ENCODE measurements around the gene CIT.

The CIT gene

DNA sequence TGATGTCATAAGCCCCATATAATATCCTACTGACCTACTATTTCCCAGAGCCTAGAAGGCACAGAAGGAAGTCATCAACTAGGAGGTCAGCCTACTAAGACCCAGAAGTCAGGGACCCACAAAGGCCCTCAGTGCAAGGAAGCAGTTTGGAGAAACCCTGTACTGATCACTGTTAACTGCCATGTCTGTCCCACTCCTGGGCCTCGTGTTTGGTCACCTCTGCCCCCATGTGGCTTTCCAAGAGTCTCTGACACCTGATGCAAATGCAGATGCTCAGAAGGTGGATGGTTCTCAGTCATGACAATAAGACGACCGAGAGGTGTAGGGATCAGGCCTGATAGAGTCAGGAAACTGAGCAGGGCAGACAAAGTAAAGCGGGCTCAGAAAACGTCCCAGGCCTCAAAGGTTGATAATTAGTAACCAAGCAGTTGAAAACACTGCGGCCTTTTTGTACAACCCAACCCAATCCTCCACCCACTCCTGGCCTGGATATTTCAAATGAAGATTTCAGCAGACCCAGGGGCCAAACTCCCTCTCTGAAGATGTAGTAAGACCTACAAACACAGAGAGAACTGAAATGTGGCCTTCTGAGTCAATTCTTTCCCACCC lies 185.8 kb downstream of the CIT start:
- Histone ChIP-seq H3K4me3 (ENCODE audit: low read depth, low read length) (no peak overlapping the region), H3K36me3 (ENCODE audit: control insufficient read depth in 2 of 2, insufficient read depth in 1 of 2, low read length in 2 of 2) (peaks cover 9 to 40% of the 10 kb centered on the region in 2 experiments; a peak in 2 of 3 replicates), H3K27ac (ENCODE audit: extremely low read depth, low read depth, low read length) (no peak overlapping the region), H3K9me3 (ENCODE audit: control insufficient read depth, insufficient read depth, low read depth, low read length) (no peaks in the 10 kb centered on the region), H3K4me1 (ENCODE audit: control insufficient read depth, insufficient read depth, low read length) (peaks cover 7% of the 10 kb centered on the region; the same call in 1 of the 2 replicates)
- no peak for TF ChIP-seq ZNF600 (tag by site-specific recombination; IDR thresholded peaks at IDR 0.05)
- TF ChIP-seq ZNF132 (tag by site-specific recombination; IDR thresholded peaks at IDR 0.05; ENCODE audit: borderline replicate concordance) = no peak
- no peak for TF ChIP-seq MEIS1 (CRISPR knock-in tag; IDR thresholded peaks at IDR 0.05; ENCODE audit: borderline replicate concordance)
- no peak for TF ChIP-seq SALL2 (tag by site-specific recombination; IDR thresholded peaks at IDR 0.05; ENCODE audit: borderline replicate concordance)
- TF ChIP-seq ZNF157 (tag by site-specific recombination; IDR thresholded peaks at IDR 0.05) = no peak
- TF ChIP-seq, protein P1, sequence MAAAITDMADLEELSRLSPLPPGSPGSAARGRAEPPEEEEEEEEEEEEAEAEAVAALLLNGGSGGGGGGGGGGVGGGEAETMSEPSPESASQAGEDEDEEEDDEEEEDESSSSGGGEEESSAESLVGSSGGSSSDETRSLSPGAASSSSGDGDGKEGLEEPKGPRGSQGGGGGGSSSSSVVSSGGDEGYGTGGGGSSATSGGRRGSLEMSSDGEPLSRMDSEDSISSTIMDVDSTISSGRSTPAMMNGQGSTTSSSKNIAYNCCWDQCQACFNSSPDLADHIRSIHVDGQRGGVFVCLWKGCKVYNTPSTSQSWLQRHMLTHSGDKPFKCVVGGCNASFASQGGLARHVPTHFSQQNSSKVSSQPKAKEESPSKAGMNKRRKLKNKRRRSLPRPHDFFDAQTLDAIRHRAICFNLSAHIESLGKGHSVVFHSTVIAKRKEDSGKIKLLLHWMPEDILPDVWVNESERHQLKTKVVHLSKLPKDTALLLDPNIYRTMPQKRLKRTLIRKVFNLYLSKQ (tag by site-specific recombination; IDR thresholded peaks at IDR 0.05; ENCODE audit: borderline replicate concordance) = no peak
- TF ChIP-seq ZNF23 (tag by site-specific recombination; IDR thresholded peaks at IDR 0.05; ENCODE audit: borderline replicate concordance) = no peak
- TF ChIP-seq, protein P2, sequence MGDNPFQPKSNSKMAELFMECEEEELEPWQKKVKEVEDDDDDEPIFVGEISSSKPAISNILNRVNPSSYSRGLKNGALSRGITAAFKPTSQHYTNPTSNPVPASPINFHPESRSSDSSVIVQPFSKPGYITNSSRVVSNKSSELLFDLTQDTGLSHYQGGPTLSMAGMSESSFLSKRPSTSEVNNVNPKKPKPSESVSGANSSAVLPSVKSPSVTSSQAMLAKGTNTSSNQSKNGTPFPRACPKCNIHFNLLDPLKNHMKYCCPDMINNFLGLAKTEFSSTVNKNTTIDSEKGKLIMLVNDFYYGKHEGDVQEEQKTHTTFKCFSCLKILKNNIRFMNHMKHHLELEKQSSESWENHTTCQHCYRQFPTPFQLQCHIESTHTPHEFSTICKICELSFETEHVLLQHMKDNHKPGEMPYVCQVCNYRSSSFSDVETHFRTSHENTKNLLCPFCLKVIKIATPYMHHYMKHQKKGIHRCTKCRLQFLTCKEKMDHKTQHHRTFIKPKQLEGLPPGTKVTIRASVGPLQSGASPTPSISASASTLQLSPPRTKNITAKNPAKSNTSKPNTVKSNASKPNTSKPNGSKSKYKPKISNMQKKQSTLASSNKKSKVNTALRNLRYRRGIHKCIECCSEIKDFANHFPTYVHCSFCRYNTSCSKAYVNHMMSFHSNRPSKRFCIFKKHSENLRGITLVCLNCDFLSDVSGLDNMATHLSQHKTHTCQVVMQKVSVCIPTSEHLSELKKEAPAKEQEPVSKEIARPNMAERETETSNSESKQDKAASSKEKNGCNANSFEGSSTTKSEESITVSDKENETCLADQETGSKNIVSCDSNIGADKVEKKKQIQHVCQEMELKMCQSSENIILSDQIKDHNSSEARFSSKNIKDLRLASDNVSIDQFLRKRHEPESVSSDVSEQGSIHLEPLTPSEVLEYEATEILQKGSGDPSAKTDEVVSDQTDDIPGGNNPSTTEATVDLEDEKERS (tag by site-specific recombination; IDR thresholded peaks at IDR 0.05) = no peak
- TF ChIP-seq ZNF791 (tag by site-specific recombination; IDR thresholded peaks at IDR 0.05) = no peak
- no peak for TF ChIP-seq ZNF555 (tag by site-specific recombination; conservative IDR thresholded peaks at IDR 0.05)
- no peak for TF ChIP-seq WT1 (tag by site-specific recombination; IDR thresholded peaks at IDR 0.05)
- TF ChIP-seq ZNF16 (tag by site-specific recombination; IDR thresholded peaks at IDR 0.05; ENCODE audit: low read depth) = no peak
- TF ChIP-seq ZNF426 (tag by site-specific recombination; IDR thresholded peaks at IDR 0.05) = no peak
- no peak for TF ChIP-seq HOXD13 (CRISPR knock-in tag; IDR thresholded peaks at IDR 0.05; ENCODE audit: borderline replicate concordance)
- ChIA-PET POLR2A (no interaction called here), CTCF (no interaction called here)

DNA sequence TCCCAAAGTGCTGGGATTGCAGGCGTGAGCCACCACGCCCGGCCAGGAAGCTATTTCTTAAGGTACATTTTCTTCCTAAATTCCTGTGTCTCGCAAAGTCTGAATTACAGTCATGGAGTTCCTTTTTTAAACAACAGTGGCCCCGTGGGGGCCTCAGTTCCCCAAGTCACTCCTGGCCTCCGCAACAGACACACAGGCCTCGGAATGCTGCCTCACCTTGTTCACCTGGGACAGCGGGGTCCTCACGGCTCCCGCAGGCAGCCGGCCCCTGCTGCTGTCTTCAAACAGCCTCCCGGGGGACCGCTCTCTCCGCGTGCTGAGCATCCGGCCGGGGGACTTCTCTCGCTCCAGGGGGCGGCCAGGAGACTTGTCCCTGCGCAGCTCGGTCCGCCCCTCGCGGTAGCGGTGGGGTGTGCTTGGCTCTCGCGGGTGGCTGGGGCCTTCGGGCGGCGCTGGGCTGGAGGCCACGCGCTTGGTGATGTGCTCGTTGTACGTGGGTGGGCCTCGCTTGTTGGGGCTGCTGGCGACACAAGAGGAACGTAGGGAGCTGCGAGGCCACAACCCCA lies 187.1 kb downstream of the CIT start:
- POLR2A ChIA-PET = no interaction called here
- Histone ChIP-seq H3K36me3 (ENCODE audit: control insufficient read depth in 2 of 2, insufficient read depth in 1 of 2, low read length in 2 of 2) (peaks cover 9 to 42% of the 10 kb centered on the region in 2 experiments; a peak in 2 of 3 replicates), H3K4me3 (ENCODE audit: low read depth, low read length) (no peak overlapping the region), H3K4me1 (ENCODE audit: control insufficient read depth, insufficient read depth, low read length) (peaks cover 7% of the 10 kb centered on the region; the same call in 1 of the 2 replicates), H3K27ac (ENCODE audit: extremely low read depth, low read depth, low read length) (no peak overlapping the region), H3K9me3 (ENCODE audit: control insufficient read depth, insufficient read depth, low read depth, low read length) (no peaks in the 10 kb centered on the region)
- no peak for TF ChIP-seq KLF16 (tag by site-specific recombination; IDR thresholded peaks at IDR 0.05)
- TF ChIP-seq ZNF560 (tag by site-specific recombination; IDR thresholded peaks at IDR 0.05; ENCODE audit: borderline replicate concordance) = no peak
- CTCF ChIA-PET = no interaction called here

DNA sequence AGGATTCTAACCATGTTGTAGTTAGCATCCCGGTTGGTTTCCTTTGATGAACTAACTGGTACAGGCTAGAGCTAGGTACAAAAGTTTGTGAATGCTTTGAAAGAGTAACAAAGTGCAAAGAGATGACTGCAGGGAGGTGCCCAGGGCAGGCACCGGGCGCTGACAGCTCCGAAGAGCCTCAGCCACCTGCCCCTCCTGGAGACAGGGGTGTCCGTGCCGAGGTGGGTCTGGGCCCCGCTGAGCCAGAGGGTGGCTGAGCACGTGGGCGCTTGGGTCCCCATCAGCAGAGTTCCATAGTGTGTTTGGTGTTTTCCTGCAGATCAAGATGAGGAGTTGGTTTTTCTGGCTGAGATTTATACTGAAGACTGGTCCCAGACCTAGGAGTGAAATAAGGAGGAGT lies 189.2 kb downstream of the CIT start:
- TF ChIP-seq WT1 (tag by site-specific recombination; IDR thresholded peaks at IDR 0.05) (no peak), GLIS2 (tag by site-specific recombination; IDR thresholded peaks at IDR 0.05) (no peak), ZNF2 (tag by site-specific recombination; IDR thresholded peaks at IDR 0.05) (no peak), ZFP3 (tag by site-specific recombination; IDR thresholded peaks at IDR 0.05; ENCODE audit: low read depth) (no peak), ZNF404 (tag by site-specific recombination; IDR thresholded peaks at IDR 0.05) (no peak), ZNF302 (tag by site-specific recombination; IDR thresholded peaks at IDR 0.05; ENCODE audit: low read depth) (no peak), TCF7L2 (IDR thresholded peaks at IDR 0.05; ENCODE audit: borderline replicate concordance, low read depth, low read length) (no peak)
- TF ChIP-seq, protein P3, sequence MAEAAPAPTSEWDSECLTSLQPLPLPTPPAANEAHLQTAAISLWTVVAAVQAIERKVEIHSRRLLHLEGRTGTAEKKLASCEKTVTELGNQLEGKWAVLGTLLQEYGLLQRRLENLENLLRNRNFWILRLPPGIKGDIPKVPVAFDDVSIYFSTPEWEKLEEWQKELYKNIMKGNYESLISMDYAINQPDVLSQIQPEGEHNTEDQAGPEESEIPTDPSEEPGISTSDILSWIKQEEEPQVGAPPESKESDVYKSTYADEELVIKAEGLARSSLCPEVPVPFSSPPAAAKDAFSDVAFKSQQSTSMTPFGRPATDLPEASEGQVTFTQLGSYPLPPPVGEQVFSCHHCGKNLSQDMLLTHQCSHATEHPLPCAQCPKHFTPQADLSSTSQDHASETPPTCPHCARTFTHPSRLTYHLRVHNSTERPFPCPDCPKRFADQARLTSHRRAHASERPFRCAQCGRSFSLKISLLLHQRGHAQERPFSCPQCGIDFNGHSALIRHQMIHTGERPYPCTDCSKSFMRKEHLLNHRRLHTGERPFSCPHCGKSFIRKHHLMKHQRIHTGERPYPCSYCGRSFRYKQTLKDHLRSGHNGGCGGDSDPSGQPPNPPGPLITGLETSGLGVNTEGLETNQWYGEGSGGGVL (tag by site-specific recombination; IDR thresholded peaks at IDR 0.05) = no peak
- ChIA-PET CTCF (interaction anchor here (0.6 to 1.3 kb wide), 2 partner anchors 29 to 31 kb away, joined by 3 to 5 read pairs; no protein-coding TSS in a partner anchor), POLR2A (no interaction called here)
- peaks cover 4% of the 10 kb centered on the region; the same call in 1 of the 2 replicates for H3K4me1 ChIP-seq (ENCODE audit: control insufficient read depth, insufficient read depth, low read length)
- no peaks in the 10 kb centered on the region for H3K9me3 ChIP-seq (ENCODE audit: control insufficient read depth, insufficient read depth, low read depth, low read length)
- no peak overlapping the region for H3K27ac ChIP-seq (ENCODE audit: extremely low read depth, low read depth, low read length)
- peaks cover 9 to 42% of the 10 kb centered on the region in 2 experiments; a peak in 2 of 3 replicates for H3K36me3 ChIP-seq (ENCODE audit: control insufficient read depth in 2 of 2, insufficient read depth in 1 of 2, low read length in 2 of 2)
- no peak overlapping the region for H3K4me3 ChIP-seq (ENCODE audit: low read depth, low read length)
